HepG2 (cell line): Measurements from ENCODE around the gene SLCO3A1. TPM values are rescaled to one million over a fixed set of nuclear protein-coding genes. Genes with fewer than 3 reads are reported as not detected.

Source experiments
- ATAC-seq: fragments of 200-7000 bp; cut with Tn5 transposase; 3 replicates; pipeline ENCODE4 v1.9.1; 2020; ENCODE audit warnings: mild to moderate bottlenecking, moderate library complexity
- BruUV-seq: library from RNA; stranded (reverse); fragments of 400-500 nt; replicated peaks from 2 replicates; lab custom pipeline; 2021; lab: Mats Ljungman, UMichigan
- CTCF ChIA-PET: fragments of 300-600 bp; formaldehyde crosslinking; extraction: SDS; loops from one replicate; lab custom pipeline; 2021; ENCODE audit warnings: low total read pairs, inconsistent platforms, low intra/inter-chr PET ratio; lab: Yijun Ruan, JAX
- POLR2A ChIA-PET: fragments of 350-600 bp; sonication (Branson Sonifier 250); formaldehyde crosslinking; loops from one replicate; lab custom pipeline; 2020; ENCODE audit warnings: antibody characterized with exemption, inconsistent platforms; lab: Yijun Ruan, JAX
- DNase-seq: peaks from one replicate; pipeline ENCODE4 v3.0.0-alpha.2; 2015; ENCODE audit warnings: low spot score
- FAIRE-seq: peaks from 3 replicates; lab custom pipeline; 2011; peaks lifted over from hg19 to GRCh38; lab: Jason Lieb, UNC
- H2AFZ ChIP-seq: one replicate; pipeline ENCODE4 v1.6.1; 2011; ENCODE audit warnings: low read length, inconsistent platforms
- H3K27ac ChIP-seq: fragments of 300-600 bp; 3 replicates; pipeline ENCODE4 v1.8.0; 2011; ENCODE audit warnings: mixed run types, mild to moderate bottlenecking, mixed read lengths, low read length, inconsistent platforms; ENCODE audit not compliant: insufficient read depth; ENCODE audit errors: extremely low read length
- H3K27me3 ChIP-seq, 2 experiments: fragments of 200-600 bp in 1 of 2; 2 replicates in 1 of 2; 3 replicates in 1 of 2; pipeline versions ENCODE4 v1.6.0 to v1.8.0; 2011; ENCODE audit warnings: low read length in 2 of 2, mild to moderate bottlenecking in 2 of 2, moderate library complexity in 2 of 2, inconsistent platforms in 1 of 2; ENCODE audit not compliant: insufficient read depth in 2 of 2, control insufficient read depth in 1 of 2
- H3K36me3 ChIP-seq, 2 experiments: fragments of 200-600 bp in 1 of 2; replicated peaks in 1 of 2; 2 replicates in 1 of 2; 3 replicates in 1 of 2; pipeline versions ENCODE4 v1.5.1 to v1.8.0; 2011; ENCODE audit warnings: low read length in 2 of 2, inconsistent platforms in 1 of 2; ENCODE audit not compliant: insufficient read depth in 2 of 2, control insufficient read depth in 1 of 2
- H3K4me1 ChIP-seq: 2 replicates; pipeline ENCODE4 v1.5.1; 2012; ENCODE audit warnings: low read length, inconsistent platforms; ENCODE audit not compliant: insufficient read depth
- H3K4me2 ChIP-seq: 2 replicates; pipeline ENCODE4 v1.6.0; 2011; ENCODE audit warnings: low read depth, low read length, inconsistent platforms
- H3K4me3 ChIP-seq, 3 experiments: fragments of 200-600 bp in 1 of 3; sonication (generic), shearing (Covaris generic) in 1 of 3; replicated peaks in 1 of 3; 2 replicates each; pipeline ENCODE4 v1.5.1; 2011 to 2016; ENCODE audit warnings: low read length in 3 of 3, inconsistent platforms in 2 of 3, low read depth in 2 of 3, mild to moderate bottlenecking in 2 of 3, control low read depth in 1 of 3, mixed read lengths in 1 of 3; ENCODE audit not compliant: insufficient read depth in 1 of 3
- H3K79me2 ChIP-seq: one replicate; pipeline ENCODE4 v1.6.1; 2011; ENCODE audit warnings: low read length, inconsistent platforms; ENCODE audit not compliant: insufficient read depth
- H3K9ac ChIP-seq: 2 replicates; pipeline ENCODE4 v1.6.0; 2011; ENCODE audit warnings: mild to moderate bottlenecking, low read depth, low read length, inconsistent platforms; ENCODE audit not compliant: insufficient read depth
- H3K9me3 ChIP-seq: 2 replicates; pipeline ENCODE4 v1.5.1; 2012; ENCODE audit warnings: mild to moderate bottlenecking, low read length
- H4K20me1 ChIP-seq: 2 replicates; pipeline ENCODE4 v1.6.0; 2011; ENCODE audit warnings: inconsistent platforms, mild to moderate bottlenecking, low read length, moderate library complexity; ENCODE audit not compliant: insufficient read depth
- BHLHE40 ChIP-seq: IDR thresholded peaks from 2 replicates; pipeline ENCODE4 v1.6.1; 2011; ENCODE audit warnings: low read length, improper control_type of control experiment
- CEBPG ChIP-seq: IDR thresholded peaks from 2 replicates; pipeline ENCODE4 v1.6.1; 2016
- ISX ChIP-seq: sonication (generic); formaldehyde crosslinking; conservative IDR thresholded peaks from 2 replicates; pipeline ENCODE4 v1.5.0; 2020; ENCODE audit warnings: missing genetic modification reagents
- MED8 ChIP-seq: sonication (generic); formaldehyde crosslinking; IDR thresholded peaks from 2 replicates; pipeline ENCODE4 v1.8.1; 2023; ENCODE audit warnings: mild to moderate bottlenecking, missing genetic modification reagents; ENCODE audit not compliant: insufficient replicate concordance
- ZNF331 ChIP-seq: sonication (generic); formaldehyde crosslinking; IDR thresholded peaks from 2 replicates; pipeline ENCODE4 v1.4.0; 2020; ENCODE audit warnings: missing genetic modification reagents
- ZNF350 ChIP-seq: sonication (generic); formaldehyde crosslinking; IDR thresholded peaks from 2 replicates; pipeline ENCODE4 v1.4.0; 2020; ENCODE audit warnings: mild to moderate bottlenecking, low read depth, missing genetic modification reagents, borderline replicate concordance
- ZNF724P ChIP-seq: sonication (generic); formaldehyde crosslinking; IDR thresholded peaks from 2 replicates; pipeline ENCODE4 v1.8.0; 2022; ENCODE audit warnings: missing genetic modification reagents, borderline replicate concordance
- WGBS: methylation state at CpG from one replicate; pipeline ENCODE4 v1.1.6; 2017; ENCODE audit warnings: low lambda C conversion rate; 5-methylcytosine and 5-hydroxymethylcytosine counted together
- in situ Hi-C: cut with HindIII; loops from 2 replicates; pipeline ENCODE4 v1.10.0; 2017; ENCODE audit warnings: low pct_unique_long_range_greater_than_20kb; ENCODE audit not compliant: extremely low pct_ligation_motif_present
- intact Hi-C: fragments of 100-400 bp; cut with micrococcal nuclease; formaldehyde crosslinking; loops from one replicate; pipeline ENCODE4 v1.10.0; 2022; ENCODE audit not compliant: unreplicated experiment
- polyA plus RNA-seq, 8 experiments: library from polyadenylated mRNA; depleted of rRNA in 3 of 8; stranded (reverse) in 7 of 8; unstranded in 1 of 8; fragments of >200 nt; fragmentation: Illumina TruSeq in 4 of 8; extraction: Trizol in 4 of 8; gene quantifications; 2 replicates each; pipeline versions ENCODE4 v1.2.1 to v1.2.3, GENCODE V29; 2011 to 2016; ENCODE audit warnings: low read depth in 4 of 8, missing spikeins in 1 of 8, mixed read lengths in 1 of 8; ENCODE audit not compliant: insufficient read depth in 1 of 8
- total RNA-seq, 5 experiments: library from RNA; depleted of rRNA; stranded (reverse); fragments of >200 nt; fragmentation: Illumina TruSeq; extraction: Trizol; gene quantifications; 2 replicates each; pipeline ENCODE4 v1.2.3, GENCODE V29; 2016; ENCODE audit warnings: low read depth in 1 of 5
- TF ChIP-seq, protein P1 (sequence below): sonication (generic); formaldehyde crosslinking; IDR thresholded peaks from 2 replicates; pipeline ENCODE4 v1.5.0; 2020; ENCODE audit warnings: mild to moderate bottlenecking, missing genetic modification reagents
- TF ChIP-seq, protein P2 (sequence below): sonication (generic); formaldehyde crosslinking; IDR thresholded peaks from 2 replicates; pipeline ENCODE4 v1.4.0; 2020; ENCODE audit warnings: missing genetic modification reagents
- TF ChIP-seq, protein P3 (sequence below): fragments of 450-650 bp; IDR thresholded peaks from 2 replicates; pipeline ENCODE4 v1.6.1; 2016
- TF ChIP-seq, protein P4 (sequence below): sonication (generic); formaldehyde crosslinking; conservative IDR thresholded peaks from 2 replicates; pipeline ENCODE4 v1.8.0; 2022; ENCODE audit warnings: missing genetic modification reagents
- TF ChIP-seq, protein P5 (sequence below): sonication (generic); formaldehyde crosslinking; IDR thresholded peaks from 2 replicates; pipeline ENCODE4 v1.8.1; 2023; ENCODE audit warnings: mild to moderate bottlenecking, missing genetic modification reagents

Gene SLCO3A1
- total and polyA plus RNA-seq, 2 of the 13 experiments (the other 11 are each of a cell fraction or from before 2014, with no cell fraction given): 0.02 TPM; not detected in 1

DNA sequence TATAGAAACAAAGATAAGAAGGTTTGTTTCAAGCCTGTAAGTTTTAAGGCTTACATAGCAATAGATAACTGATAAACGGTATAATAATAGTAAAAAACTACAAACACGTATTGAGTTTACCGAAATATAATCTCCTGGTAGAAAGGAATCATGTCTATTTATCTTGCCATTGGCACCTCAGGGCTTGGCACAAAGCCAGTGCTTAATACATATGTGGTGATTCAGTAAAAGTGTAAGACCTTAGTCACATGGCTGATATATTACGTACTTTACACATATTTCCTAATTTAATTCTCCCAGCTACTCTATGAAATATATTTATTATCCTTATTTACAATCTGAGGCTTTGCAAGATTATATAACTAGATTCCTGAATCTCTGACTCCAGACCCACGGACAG lies 32.0 kb upstream of the SLCO3A1 start (continued):
- no peak for TF ChIP-seq ZNF350
- TF ChIP-seq, protein P1, sequence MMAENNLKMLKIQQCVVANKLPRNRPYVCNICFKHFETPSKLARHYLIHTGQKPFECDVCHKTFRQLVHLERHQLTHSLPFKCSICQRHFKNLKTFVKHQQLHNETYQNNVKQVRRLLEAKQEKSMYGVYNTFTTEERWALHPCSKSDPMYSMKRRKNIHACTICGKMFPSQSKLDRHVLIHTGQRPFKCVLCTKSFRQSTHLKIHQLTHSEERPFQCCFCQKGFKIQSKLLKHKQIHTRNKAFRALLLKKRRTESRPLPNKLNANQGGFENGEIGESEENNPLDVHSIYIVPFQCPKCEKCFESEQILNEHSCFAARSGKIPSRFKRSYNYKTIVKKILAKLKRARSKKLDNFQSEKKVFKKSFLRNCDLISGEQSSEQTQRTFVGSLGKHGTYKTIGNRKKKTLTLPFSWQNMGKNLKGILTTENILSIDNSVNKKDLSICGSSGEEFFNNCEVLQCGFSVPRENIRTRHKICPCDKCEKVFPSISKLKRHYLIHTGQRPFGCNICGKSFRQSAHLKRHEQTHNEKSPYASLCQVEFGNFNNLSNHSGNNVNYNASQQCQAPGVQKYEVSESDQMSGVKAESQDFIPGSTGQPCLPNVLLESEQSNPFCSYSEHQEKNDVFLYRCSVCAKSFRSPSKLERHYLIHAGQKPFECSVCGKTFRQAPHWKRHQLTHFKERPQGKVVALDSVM (CRISPR knock-in tag): no peak
- TF ChIP-seq, protein P2, sequence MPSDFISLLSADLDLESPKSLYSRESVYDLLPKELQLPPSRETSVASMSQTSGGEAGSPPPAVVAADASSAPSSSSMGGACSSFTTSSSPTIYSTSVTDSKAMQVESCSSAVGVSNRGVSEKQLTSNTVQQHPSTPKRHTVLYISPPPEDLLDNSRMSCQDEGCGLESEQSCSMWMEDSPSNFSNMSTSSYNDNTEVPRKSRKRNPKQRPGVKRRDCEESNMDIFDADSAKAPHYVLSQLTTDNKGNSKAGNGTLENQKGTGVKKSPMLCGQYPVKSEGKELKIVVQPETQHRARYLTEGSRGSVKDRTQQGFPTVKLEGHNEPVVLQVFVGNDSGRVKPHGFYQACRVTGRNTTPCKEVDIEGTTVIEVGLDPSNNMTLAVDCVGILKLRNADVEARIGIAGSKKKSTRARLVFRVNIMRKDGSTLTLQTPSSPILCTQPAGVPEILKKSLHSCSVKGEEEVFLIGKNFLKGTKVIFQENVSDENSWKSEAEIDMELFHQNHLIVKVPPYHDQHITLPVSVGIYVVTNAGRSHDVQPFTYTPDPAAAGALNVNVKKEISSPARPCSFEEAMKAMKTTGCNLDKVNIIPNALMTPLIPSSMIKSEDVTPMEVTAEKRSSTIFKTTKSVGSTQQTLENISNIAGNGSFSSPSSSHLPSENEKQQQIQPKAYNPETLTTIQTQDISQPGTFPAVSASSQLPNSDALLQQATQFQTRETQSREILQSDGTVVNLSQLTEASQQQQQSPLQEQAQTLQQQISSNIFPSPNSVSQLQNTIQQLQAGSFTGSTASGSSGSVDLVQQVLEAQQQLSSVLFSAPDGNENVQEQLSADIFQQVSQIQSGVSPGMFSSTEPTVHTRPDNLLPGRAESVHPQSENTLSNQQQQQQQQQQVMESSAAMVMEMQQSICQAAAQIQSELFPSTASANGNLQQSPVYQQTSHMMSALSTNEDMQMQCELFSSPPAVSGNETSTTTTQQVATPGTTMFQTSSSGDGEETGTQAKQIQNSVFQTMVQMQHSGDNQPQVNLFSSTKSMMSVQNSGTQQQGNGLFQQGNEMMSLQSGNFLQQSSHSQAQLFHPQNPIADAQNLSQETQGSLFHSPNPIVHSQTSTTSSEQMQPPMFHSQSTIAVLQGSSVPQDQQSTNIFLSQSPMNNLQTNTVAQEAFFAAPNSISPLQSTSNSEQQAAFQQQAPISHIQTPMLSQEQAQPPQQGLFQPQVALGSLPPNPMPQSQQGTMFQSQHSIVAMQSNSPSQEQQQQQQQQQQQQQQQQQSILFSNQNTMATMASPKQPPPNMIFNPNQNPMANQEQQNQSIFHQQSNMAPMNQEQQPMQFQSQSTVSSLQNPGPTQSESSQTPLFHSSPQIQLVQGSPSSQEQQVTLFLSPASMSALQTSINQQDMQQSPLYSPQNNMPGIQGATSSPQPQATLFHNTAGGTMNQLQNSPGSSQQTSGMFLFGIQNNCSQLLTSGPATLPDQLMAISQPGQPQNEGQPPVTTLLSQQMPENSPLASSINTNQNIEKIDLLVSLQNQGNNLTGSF (CRISPR knock-in tag): no peak
- no peak for TF ChIP-seq ISX (CRISPR knock-in tag)

DNA sequence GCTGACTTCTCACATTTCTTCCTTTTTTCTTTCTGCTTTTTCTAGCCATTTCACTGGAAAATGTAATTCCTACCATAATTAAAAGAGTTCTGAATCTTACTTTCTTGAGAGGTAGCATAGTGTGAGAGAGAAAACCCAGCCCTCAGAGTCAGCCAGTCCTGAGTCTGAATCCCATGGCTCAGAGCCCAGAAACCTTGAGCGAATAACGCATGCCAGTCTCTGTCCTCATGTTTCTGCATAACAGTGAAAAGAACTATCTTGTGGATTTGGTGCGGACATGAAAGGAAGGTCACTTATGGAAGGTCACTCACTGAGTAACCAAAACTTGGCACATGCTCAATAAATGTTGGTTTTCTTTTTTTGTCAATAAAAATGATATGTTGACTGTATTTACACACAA lies 29.3 kb upstream of the SLCO3A1 start:
- Histone ChIP-seq H2AFZ (no peak overlapping the region), H3K27ac (no peak overlapping the region), H3K36me3 (no peaks in the 10 kb centered on the region), H3K79me2 (no peaks in the 10 kb centered on the region), H3K9ac (no peak overlapping the region), H3K27me3 (no peaks in the 10 kb centered on the region), H3K4me1 (no peaks in the 10 kb centered on the region), H3K4me2 (no peak overlapping the region), H3K9me3 (no peaks in the 10 kb centered on the region), H3K4me3 (no peak overlapping the region), H4K20me1 (no peaks in the 10 kb centered on the region)
- ChIA-PET CTCF (no interaction called here), POLR2A (no interaction called here)
- intact Hi-C loops (no loop called here), in situ Hi-C loops (no loop called here)
- DNase-seq: no peak
- no peak for ATAC-seq
- whole genome bisulfite sequencing: 8% methylated on average over 3 of the region's 3 CpGs
- no TSS peak for BruUV-seq
- no peak for FAIRE-seq
- TF ChIP-seq CEBPG (CRISPR knock-in tag) (no peak), ZNF724P (CRISPR knock-in tag) (no peak), MED8 (no peak), ZNF331 (no peak), BHLHE40 (no peak)
- TF ChIP-seq, protein P3, sequence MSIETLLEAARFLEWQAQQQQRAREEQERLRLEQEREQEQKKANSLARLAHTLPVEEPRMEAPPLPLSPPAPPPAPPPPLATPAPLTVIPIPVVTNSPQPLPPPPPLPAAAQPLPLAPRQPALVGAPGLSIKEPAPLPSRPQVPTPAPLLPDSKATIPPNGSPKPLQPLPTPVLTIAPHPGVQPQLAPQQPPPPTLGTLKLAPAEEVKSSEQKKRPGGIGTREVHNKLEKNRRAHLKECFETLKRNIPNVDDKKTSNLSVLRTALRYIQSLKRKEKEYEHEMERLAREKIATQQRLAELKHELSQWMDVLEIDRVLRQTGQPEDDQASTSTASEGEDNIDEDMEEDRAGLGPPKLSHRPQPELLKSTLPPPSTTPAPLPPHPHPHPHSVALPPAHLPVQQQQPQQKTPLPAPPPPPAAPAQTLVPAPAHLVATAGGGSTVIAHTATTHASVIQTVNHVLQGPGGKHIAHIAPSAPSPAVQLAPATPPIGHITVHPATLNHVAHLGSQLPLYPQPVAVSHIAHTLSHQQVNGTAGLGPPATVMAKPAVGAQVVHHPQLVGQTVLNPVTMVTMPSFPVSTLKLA: no peak
- TF ChIP-seq, protein P4, sequence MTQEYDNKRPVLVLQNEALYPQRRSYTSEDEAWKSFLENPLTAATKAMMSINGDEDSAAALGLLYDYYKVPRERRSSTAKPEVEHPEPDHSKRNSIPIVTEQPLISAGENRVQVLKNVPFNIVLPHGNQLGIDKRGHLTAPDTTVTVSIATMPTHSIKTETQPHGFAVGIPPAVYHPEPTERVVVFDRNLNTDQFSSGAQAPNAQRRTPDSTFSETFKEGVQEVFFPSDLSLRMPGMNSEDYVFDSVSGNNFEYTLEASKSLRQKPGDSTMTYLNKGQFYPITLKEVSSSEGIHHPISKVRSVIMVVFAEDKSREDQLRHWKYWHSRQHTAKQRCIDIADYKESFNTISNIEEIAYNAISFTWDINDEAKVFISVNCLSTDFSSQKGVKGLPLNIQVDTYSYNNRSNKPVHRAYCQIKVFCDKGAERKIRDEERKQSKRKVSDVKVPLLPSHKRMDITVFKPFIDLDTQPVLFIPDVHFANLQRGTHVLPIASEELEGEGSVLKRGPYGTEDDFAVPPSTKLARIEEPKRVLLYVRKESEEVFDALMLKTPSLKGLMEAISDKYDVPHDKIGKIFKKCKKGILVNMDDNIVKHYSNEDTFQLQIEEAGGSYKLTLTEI: no peak
- TF ChIP-seq, protein P5, sequence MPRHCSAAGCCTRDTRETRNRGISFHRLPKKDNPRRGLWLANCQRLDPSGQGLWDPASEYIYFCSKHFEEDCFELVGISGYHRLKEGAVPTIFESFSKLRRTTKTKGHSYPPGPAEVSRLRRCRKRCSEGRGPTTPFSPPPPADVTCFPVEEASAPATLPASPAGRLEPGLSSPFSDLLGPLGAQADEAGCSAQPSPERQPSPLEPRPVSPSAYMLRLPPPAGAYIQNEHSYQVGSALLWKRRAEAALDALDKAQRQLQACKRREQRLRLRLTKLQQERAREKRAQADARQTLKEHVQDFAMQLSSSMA (CRISPR knock-in tag): no peak
